Breast epithelium (tissue), 4 donors: ENCODE results near the gene RCAN1. TPM values are rescaled to one million over a fixed set of nuclear protein-coding genes. Genes with fewer than 3 reads are reported as not detected.

Experiments
- DNase-seq, 2 donors: peaks; one replicate each; pipeline ENCODE4 v3.0.0-alpha.2; 2019; ENCODE audit warnings: low spot score in 2 of 2
- H3K27ac ChIP-seq, 2 donors: fragments of 200-600 bp; sonication (generic) in 1 of 2; one replicate each; pipeline ENCODE4 v1.5.1; 2016 to 2019; ENCODE audit warnings: mild to moderate bottlenecking in 1 of 2
- H3K27me3 ChIP-seq, 2 donors: fragments of 200-600 bp; sonication (generic) in 1 of 2; one replicate each; pipeline versions ENCODE4 v1.5.1 to v1.6.0; 2017 to 2019; ENCODE audit warnings: control low read depth in 1 of 2, mild to moderate bottlenecking in 1 of 2
- H3K36me3 ChIP-seq: fragments of 200-600 bp; one replicate; pipeline ENCODE4 v1.5.1; 2019
- H3K4me1 ChIP-seq, 2 donors: fragments of 200-600 bp; sonication (generic); one replicate each; pipeline ENCODE4 v1.5.1; 2016 to 2019; ENCODE audit warnings: control low read depth in 1 of 2
- H3K4me3 ChIP-seq, 3 donors: fragments of 200-600 bp; sonication (generic); 1 replicate in 2 of 3; 2 replicates in 1 of 3; pipeline ENCODE4 v1.5.1; 2016 to 2019; ENCODE audit warnings: mild to moderate bottlenecking in 3 of 3, moderate library complexity in 2 of 3
- H3K9me3 ChIP-seq, 2 donors: fragments of 200-600 bp; sonication (generic) in 1 of 2; one replicate each; pipeline ENCODE4 v1.5.1; 2016 to 2019; ENCODE audit warnings: control low read depth in 1 of 2
- CTCF ChIP-seq, 3 donors: fragments of 450-650 bp; IDR thresholded peaks; one replicate each; pipeline ENCODE4 v1.5.1; 2016 to 2017; ENCODE audit warnings: antibody characterized with exemption in 3 of 3, mild to moderate bottlenecking in 3 of 3, moderate library complexity in 3 of 3
- POLR2A ChIP-seq: fragments of 450-650 bp; IDR thresholded peaks from one replicate; pipeline ENCODE4 v1.6.1; 2016; ENCODE audit warnings: antibody characterized with exemption, mild to moderate bottlenecking, moderate library complexity
- POLR2AphosphoS5 ChIP-seq, 3 donors: sonication (generic); formaldehyde crosslinking; IDR thresholded peaks; one replicate each; pipeline ENCODE4 v1.6.1; 2017; ENCODE audit warnings: antibody characterized with exemption in 3 of 3
- intact Hi-C: fragments of 100-400 bp; cut with DNase I; formaldehyde crosslinking; loops from one replicate; pipeline ENCODE4 v1.15.1; 2023; ENCODE audit warnings: low total_unique reads
- total RNA-seq, 3 donors: library from RNA; depleted of rRNA; stranded (reverse); fragments of >200 nt; gene quantifications; one replicate each; pipeline ENCODE4 v1.1.0, GENCODE V29; 2016

Gene RCAN1
- total RNA-seq, 3 donors from 2014 or later = 30.1 to 73.0 (median 47.9) TPM

- H3K27me3 ChIP-seq = no peaks in the 10 kb centered on the region
- no peaks in the 10 kb centered on the region for H3K4me1 ChIP-seq
- no peaks in the 10 kb centered on the region for H3K9me3 ChIP-seq
- intact Hi-C loops = no loop called here
- H3K4me3 ChIP-seq = no peak overlapping the region
- DNase-seq = no peak
- H3K27ac ChIP-seq = no peak overlapping the region
- no peaks in the 10 kb centered on the region for H3K36me3 ChIP-seq
- TF ChIP-seq CTCF (IDR thresholded peaks at IDR 0.05) (no peak), POLR2AphosphoS5 (IDR thresholded peaks at IDR 0.05) (no peak), POLR2A (no peak)
These were observed 27.5 kb upstream of the RCAN1 start for GRCh38 chr21:34642211-34643075.

GRCh38 chr21:34640858-34641257, 25.9 kb upstream of the RCAN1 start:
- no peaks in the 10 kb centered on the region for H3K27me3 ChIP-seq
- no peaks in the 10 kb centered on the region for H3K36me3 ChIP-seq
- H3K4me1 ChIP-seq = no peaks in the 10 kb centered on the region
- no peaks in the 10 kb centered on the region for H3K9me3 ChIP-seq
- DNase-seq = no peak
- no peak overlapping the region for H3K27ac ChIP-seq
- intact Hi-C loops = no loop called here
- TF ChIP-seq CTCF (IDR thresholded peaks at IDR 0.05) = no peak
- TF ChIP-seq POLR2A = no peak
- no peak for TF ChIP-seq POLR2AphosphoS5 (IDR thresholded peaks at IDR 0.05)
- no peak overlapping the region for H3K4me3 ChIP-seq

GRCh38 chr21:34639882-34640788, 25.2 kb upstream of the RCAN1 start:
- H3K27me3 ChIP-seq = no peaks in the 10 kb centered on the region
- TF ChIP-seq CTCF (IDR thresholded peaks at IDR 0.05) (no peak), POLR2A (no peak), POLR2AphosphoS5 (IDR thresholded peaks at IDR 0.05) (no peak)
- H3K27ac ChIP-seq = no peak overlapping the region
- no peak for DNase-seq
- H3K9me3 ChIP-seq = no peaks in the 10 kb centered on the region
- no peaks in the 10 kb centered on the region for H3K36me3 ChIP-seq
- intact Hi-C loops = no loop called here
- no peak overlapping the region for H3K4me3 ChIP-seq
- H3K4me1 ChIP-seq = no peaks in the 10 kb centered on the region

- intact Hi-C loops = no loop called here
These were observed 24.3 kb upstream of the RCAN1 start for GRCh38 chr21:34639250-34639649.

More at GRCh38 chr21:34639250-34639649, 24.3 kb upstream of the RCAN1 start:
- H3K27me3 ChIP-seq = no peaks in the 10 kb centered on the region
- no peaks in the 10 kb centered on the region for H3K4me1 ChIP-seq
- no peaks in the 10 kb centered on the region for H3K36me3 ChIP-seq
- no peak for DNase-seq
- H3K27ac ChIP-seq = no peak overlapping the region
- no peak overlapping the region for H3K4me3 ChIP-seq
- no peaks in the 10 kb centered on the region for H3K9me3 ChIP-seq
- no peak for TF ChIP-seq POLR2A
- no peak for TF ChIP-seq POLR2AphosphoS5 (IDR thresholded peaks at IDR 0.05)
- no peak for TF ChIP-seq CTCF (IDR thresholded peaks at IDR 0.05)
